ENCODE measurements around the gene HIF3A. TPM values are rescaled to one million over a fixed set of nuclear protein-coding genes. Genes with fewer than 3 reads are reported as not detected.
A peak's percentile ranks its signal among the peaks of the same experiment; 100 is the strongest.

Gene HIF3A
- total and polyA plus RNA-seq, 2 donors (not counting 1 experiment from before 2014, with no cell fraction given) = 0.12 to 1.5 TPM

DNA sequence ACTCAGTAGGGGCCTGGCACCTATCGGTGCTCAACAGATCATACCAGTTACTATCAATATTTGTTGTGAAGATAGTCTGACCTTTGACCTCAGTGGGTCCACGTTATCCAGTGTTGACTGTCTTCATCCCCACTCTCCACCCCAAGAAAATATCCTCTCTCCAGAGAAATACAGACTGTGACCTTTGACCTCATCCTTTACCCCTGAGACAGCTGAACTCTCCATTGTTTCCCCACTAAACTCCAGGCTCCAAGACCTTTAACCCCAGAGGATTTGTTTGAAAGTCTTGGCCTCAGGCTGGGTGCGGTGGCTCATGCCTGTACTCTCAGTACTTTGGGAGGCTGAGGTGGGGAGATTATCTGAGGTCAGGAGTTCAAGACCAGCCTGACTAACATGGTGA, 27.4 kb downstream of the HIF3A start:
- Histone ChIP-seq H3K4me1 (ENCODE audit: control insufficient read depth, extremely low read depth, insufficient read depth, low read length) (no peaks in the 10 kb centered on the region), H4K20me1 (ENCODE audit: control insufficient read depth, extremely low read depth, insufficient read depth, low read length) (no peaks in the 10 kb centered on the region), H3K27ac (ENCODE audit: insufficient read depth, low read length) (no peak overlapping the region), H2AFZ (ENCODE audit: low read length) (no peak overlapping the region), H3K4me3 (replicated peaks in 1 of 4; ENCODE audit: control extremely low read depth in 1 of 4, insufficient read depth in 1 of 4, low read depth in 3 of 4, low read length in 4 of 4) (no peak overlapping the region), H3K27me3 (ENCODE audit: control insufficient read depth, insufficient read depth, low read length) (no peaks in the 10 kb centered on the region), H3K9ac (ENCODE audit: insufficient read depth, low read length) (no peak overlapping the region), H3K36me3 (ENCODE audit: control insufficient read depth, insufficient read depth, low read length) (no peaks in the 10 kb centered on the region), H3K9me3 (ENCODE audit: control insufficient read depth, insufficient read depth, low read depth, low read length) (no peaks in the 10 kb centered on the region), H3K4me2 (ENCODE audit: extremely low read depth, insufficient read depth, low read length) (no peak overlapping the region), H3K79me2 (ENCODE audit: control insufficient read depth, insufficient read depth, low read length) (no peaks in the 10 kb centered on the region)
- no peak for DNase-seq (ENCODE audit: low read depth in 2 of 2)
- TF ChIP-seq CTCF (conservative IDR thresholded peaks at IDR 0.05 in 1 of 2, IDR thresholded peaks at IDR 0.05 in 1 of 2; ENCODE audit: low read depth in 1 of 2, low read length in 2 of 2) (no peak), EZH2 (IDR thresholded peaks at IDR 0.05; ENCODE audit: low read length, missing control alignments) (no peak)

- no peaks in the 10 kb centered on the region for H3K4me1 ChIP-seq (ENCODE audit: control insufficient read depth, extremely low read depth, insufficient read depth, low read length)
- no peaks in the 10 kb centered on the region for H3K79me2 ChIP-seq (ENCODE audit: control insufficient read depth, insufficient read depth, low read length)
- H3K9me3 ChIP-seq (ENCODE audit: control insufficient read depth, insufficient read depth, low read depth, low read length) = no peaks in the 10 kb centered on the region
- H3K9ac ChIP-seq (ENCODE audit: insufficient read depth, low read length) = no peak overlapping the region
- H3K4me3 ChIP-seq (replicated peaks in 1 of 4; ENCODE audit: control extremely low read depth in 1 of 4, insufficient read depth in 1 of 4, low read depth in 3 of 4, low read length in 4 of 4) = no peak overlapping the region
- H3K36me3 ChIP-seq (ENCODE audit: control insufficient read depth, insufficient read depth, low read length) = no peaks in the 10 kb centered on the region
- H3K4me2 ChIP-seq (ENCODE audit: extremely low read depth, insufficient read depth, low read length) = no peak overlapping the region
- no peaks in the 10 kb centered on the region for H4K20me1 ChIP-seq (ENCODE audit: control insufficient read depth, extremely low read depth, insufficient read depth, low read length)
- DNase-seq (ENCODE audit: low read depth in 2 of 2) = no peak
- no peaks in the 10 kb centered on the region for H3K27me3 ChIP-seq (ENCODE audit: control insufficient read depth, insufficient read depth, low read length)
- TF ChIP-seq CTCF (conservative IDR thresholded peaks at IDR 0.05 in 1 of 2, IDR thresholded peaks at IDR 0.05 in 1 of 2; ENCODE audit: low read depth in 1 of 2, low read length in 2 of 2) = no peak
- no peak overlapping the region for H3K27ac ChIP-seq (ENCODE audit: insufficient read depth, low read length)
- H2AFZ ChIP-seq (ENCODE audit: low read length) = no peak overlapping the region
Measured at GRCh38 chr19:46326608-46327007, 29.8 kb downstream of the HIF3A start.

- Histone ChIP-seq H3K36me3 (ENCODE audit: control insufficient read depth, insufficient read depth, low read length) (no peaks in the 10 kb centered on the region), H3K79me2 (ENCODE audit: control insufficient read depth, insufficient read depth, low read length) (no peaks in the 10 kb centered on the region), H2AFZ (ENCODE audit: low read length) (no peak overlapping the region), H4K20me1 (ENCODE audit: control insufficient read depth, extremely low read depth, insufficient read depth, low read length) (no peaks in the 10 kb centered on the region), H3K9ac (ENCODE audit: insufficient read depth, low read length) (no peak overlapping the region), H3K9me3 (ENCODE audit: control insufficient read depth, insufficient read depth, low read depth, low read length) (no peaks in the 10 kb centered on the region), H3K4me1 (ENCODE audit: control insufficient read depth, extremely low read depth, insufficient read depth, low read length) (no peaks in the 10 kb centered on the region), H3K4me2 (ENCODE audit: extremely low read depth, insufficient read depth, low read length) (no peak overlapping the region), H3K27ac (ENCODE audit: insufficient read depth, low read length) (no peak overlapping the region), H3K27me3 (ENCODE audit: control insufficient read depth, insufficient read depth, low read length) (no peaks in the 10 kb centered on the region), H3K4me3 (replicated peaks in 1 of 4; ENCODE audit: control extremely low read depth in 1 of 4, insufficient read depth in 1 of 4, low read depth in 3 of 4, low read length in 4 of 4) (no peak overlapping the region)
- TF ChIP-seq CTCF (conservative IDR thresholded peaks at IDR 0.05 in 1 of 2, IDR thresholded peaks at IDR 0.05 in 1 of 2; ENCODE audit: low read depth in 1 of 2, low read length in 2 of 2) (no peak), EZH2 (IDR thresholded peaks at IDR 0.05; ENCODE audit: low read length, missing control alignments) (no peak)
- peak in 1 of 2 donors; percentile 39 for DNase-seq (ENCODE audit: low read depth in 2 of 2)
Measured at GRCh38 chr19:46328079-46328478, 31.2 kb downstream of the HIF3A start.

Data from fibroblast of lung (primary cell).